ENCODE data around the gene CD164L2. TPM values are rescaled to one million over a fixed set of nuclear protein-coding genes. Genes with fewer than 3 reads are reported as not detected.
A peak's percentile ranks its signal among the peaks of the same experiment; 100 is the strongest.

Gene CD164L2
- total RNA-seq, 2 donors from 2014 or later, result not detected

DNA sequence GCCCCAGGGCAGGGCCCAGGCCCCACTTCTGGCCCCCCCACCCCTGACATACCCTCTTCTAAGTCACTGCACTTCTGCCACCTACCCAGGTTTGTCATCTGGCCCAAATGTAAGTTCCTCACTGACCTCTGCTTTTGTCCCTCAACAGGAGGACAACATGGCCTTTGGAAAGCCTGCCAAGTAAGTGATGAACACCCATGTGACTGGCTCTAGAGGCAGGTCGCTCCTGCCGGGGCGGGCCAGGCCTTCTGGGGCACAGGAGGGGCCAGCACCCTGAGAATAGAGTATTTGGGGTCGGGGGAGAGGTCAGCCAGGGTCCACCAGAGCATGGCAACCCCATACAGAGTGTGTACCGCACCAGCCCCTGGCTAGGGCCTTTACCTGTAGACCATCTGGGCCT lies 51.2 kb downstream of the CD164L2 start:
- ATAC-seq, result no peak
- no peak for DNase-seq (ENCODE audit: low spot score in 2 of 2)
- Mint-ChIP-seq H3K36me3 (peaks cover 0 to 5% of the 10 kb centered on the region in 2 donors), H3K9me3 (no peaks in the 10 kb centered on the region), H3K27ac (peak overlapping the region in 1 of 2 donors; percentile 92)

DNA sequence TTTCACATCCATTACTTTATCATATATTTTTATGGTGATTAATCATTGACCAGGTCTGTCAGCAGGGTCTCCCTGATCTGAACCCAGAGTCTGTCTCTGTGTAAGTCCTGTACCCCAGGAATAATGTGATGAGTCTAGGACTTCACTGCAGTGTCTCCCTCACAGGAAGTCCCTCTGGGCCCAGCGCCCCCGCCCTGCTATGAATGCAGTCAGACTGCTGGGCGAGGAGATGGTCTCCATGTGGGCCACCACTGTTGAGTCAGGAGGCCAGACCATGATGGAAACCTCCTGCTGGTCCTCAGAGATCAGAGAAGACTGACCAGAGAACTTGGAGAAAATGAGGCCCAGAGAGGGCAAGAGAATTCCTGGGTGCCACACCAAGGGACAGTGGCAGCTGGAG lies 51.7 kb downstream of the CD164L2 start:
- H3K27ac Mint-ChIP-seq, result no peak overlapping the region
- ATAC-seq (no peak), DNase-seq (ENCODE audit: low spot score in 2 of 2) (no peak)
- no peaks in the 10 kb centered on the region for H3K9me3 Mint-ChIP-seq
- H3K36me3 Mint-ChIP-seq, result peaks cover 0 to 1% of the 10 kb centered on the region in 2 donors

DNA sequence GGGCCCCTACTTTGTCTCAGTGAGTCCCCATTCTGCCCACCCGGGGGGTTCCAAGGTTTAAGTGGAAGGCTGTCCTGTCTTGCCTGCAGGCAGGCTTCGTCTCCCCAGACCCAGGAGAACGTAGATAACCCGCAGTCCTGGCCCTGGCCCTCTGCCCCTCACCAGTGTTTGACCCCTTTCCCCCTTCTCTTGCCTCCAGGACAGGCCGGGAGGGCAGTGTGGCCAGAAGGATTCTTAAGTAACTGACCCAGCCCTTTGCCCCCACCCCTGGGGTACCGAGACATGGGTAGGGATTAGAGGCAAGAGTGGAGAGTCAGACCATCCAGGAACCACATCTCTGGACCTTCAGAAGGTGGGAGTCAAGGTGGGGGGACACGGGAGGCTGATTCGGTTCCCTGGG lies 52.3 kb downstream of the CD164L2 start:
- Mint-ChIP-seq H3K9me3 (no peaks in the 10 kb centered on the region), H3K36me3 (no peaks in the 10 kb centered on the region), H3K27ac (peak overlapping the region in 1 of 2 donors; percentile 88)
- DNase-seq (ENCODE audit: low spot score in 2 of 2) (no peak), ATAC-seq (no peak)

Other genes starting within 250 kb of the CD164L2 start
- gene SLC9A1, start 228.2 kb downstream of the CD164L2 start, total RNA-seq, result 10 to 100 TPM; 16.2 to 18.8 TPM
- gene WDTC1, start 148.7 kb downstream of the CD164L2 start, total RNA-seq, result 10 to 100 TPM; 26.4 to 36.1 TPM
- gene TMEM222, start 61.2 kb downstream of the CD164L2 start, total RNA-seq, result 10 to 100 TPM; 26.9 to 29.8 TPM
- 10 to 100 TPM; 15.6 to 35.1 TPM for gene SYTL1, start 41.3 kb downstream of the CD164L2 start, total RNA-seq
- gene MAP3K6, start 16.4 kb downstream of the CD164L2 start, total RNA-seq, result 10 to 100 TPM in 1 of 2 donors, 1 to 10 TPM in 1; 5.5 to 14.7 TPM
- gene FCN3, start 8.5 kb downstream of the CD164L2 start, total RNA-seq, result not detected
- gene GPR3, start 9.3 kb upstream of the CD164L2 start, total RNA-seq, result under 1 TPM; 0.25 to 0.72 TPM
- 100 to 1,000 TPM in 1 of 2 donors, 10 to 100 TPM in 1; 97.8 to 116 TPM for gene WASF2, start 106.8 kb upstream of the CD164L2 start, total RNA-seq
- 10 to 100 TPM; 12.8 to 16.5 TPM for gene AHDC1, start 220.8 kb upstream of the CD164L2 start, total RNA-seq